Mesenteric fat pad (tissue), 1 donor: ENCODE measurements around the gene TTC28. TPM values are rescaled to one million over a fixed set of nuclear protein-coding genes. Genes with fewer than 3 reads are reported as not detected.

Source experiments
- DNase-seq: peaks from one replicate; pipeline ENCODE4 v3.0.0-alpha.2; 2020; ENCODE audit warnings: low spot score
- total RNA-seq: library from RNA; stranded (reverse); fragmentation: NEBNext Ultra II Directional; extraction: Animal tissue kit (Norgen Biotek cat#: 25700); gene quantifications from one replicate; pipeline ENCODE4 v1.2.1, GENCODE V29; 2021
- donor health status: DM: yes; HTN: yes; CAD: no.

Gene TTC28
- total RNA-seq, 1 donor from 2014 or later = 34.1 TPM

DNA sequence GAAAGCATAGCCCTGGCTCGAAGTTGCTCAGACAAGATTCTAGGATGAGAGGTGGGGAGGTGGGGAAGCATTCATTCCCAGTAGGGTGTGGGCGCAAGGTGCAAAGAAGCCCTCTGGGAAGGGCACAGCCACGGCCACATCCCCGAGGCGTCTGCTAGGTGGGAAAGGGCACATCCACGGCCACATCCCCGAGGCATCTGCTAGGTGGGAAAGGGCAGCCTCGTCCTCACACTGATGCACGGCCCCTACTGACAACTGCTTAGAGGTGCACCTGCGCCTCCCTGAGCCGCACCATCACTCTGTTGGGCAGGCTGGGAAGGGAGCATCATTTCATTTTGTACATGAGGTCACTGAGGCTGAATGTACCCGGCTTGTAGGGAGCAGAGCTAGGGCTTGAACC lies 666.0 kb downstream of the TTC28 start:
- no peak for DNase-seq

- no peak for DNase-seq
Observed at GRCh38 chr22:28012832-28013460, 666.7 kb downstream of the TTC28 start.

GRCh38 chr22:28009272-28009827 lies 670.3 kb downstream of the TTC28 start:
- peak; percentile 92 for DNase-seq

DNA sequence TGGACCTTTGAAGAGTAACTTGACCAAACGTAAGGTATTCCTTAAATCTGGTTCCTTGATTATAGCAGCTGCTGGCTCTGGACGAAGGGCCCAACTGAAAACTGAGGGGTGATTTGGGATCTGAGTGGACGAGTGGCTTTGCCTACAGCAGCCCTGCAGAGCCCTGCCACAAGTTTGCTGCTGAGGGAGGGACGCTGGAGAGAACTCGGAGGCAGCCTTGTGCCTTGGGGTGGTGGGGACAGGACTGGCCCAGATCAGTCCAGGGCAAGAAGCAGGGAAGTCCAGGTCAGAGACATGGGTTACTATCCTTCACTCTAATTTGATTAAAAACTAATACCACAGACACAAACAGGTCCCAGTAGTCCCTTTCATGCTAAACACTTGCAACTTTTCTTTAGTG lies 671.0 kb downstream of the TTC28 start:
- no peak for DNase-seq

- DNase-seq = no peak
Observed at GRCh38 chr22:28008056-28008455, 671.6 kb downstream of the TTC28 start.

DNA sequence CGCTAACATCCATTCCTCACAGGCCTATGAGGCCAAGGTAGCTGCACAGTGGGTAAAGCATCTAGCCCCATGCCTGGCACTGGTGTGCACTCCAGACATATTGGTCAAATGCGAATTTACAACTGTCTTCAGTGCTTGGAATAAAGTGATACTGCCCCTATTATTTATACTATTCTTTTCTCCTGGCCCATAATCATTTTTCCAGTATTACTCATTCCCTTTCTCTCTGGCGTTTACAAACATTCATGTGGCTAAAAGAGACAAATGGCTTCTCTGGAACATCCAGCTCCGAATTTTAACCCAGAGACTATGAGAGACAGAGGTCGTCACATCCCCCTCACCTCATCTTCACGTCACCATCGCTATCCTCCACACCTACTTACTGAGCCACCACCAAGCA lies 673.4 kb downstream of the TTC28 start:
- DNase-seq = no peak

GRCh38 chr22:28005513-28005912 lies 674.1 kb downstream of the TTC28 start:
- DNase-seq = no peak

GRCh38 chr22:28004021-28004420 lies 675.6 kb downstream of the TTC28 start:
- no peak for DNase-seq

GRCh38 chr22:28002863-28003565 lies 676.6 kb downstream of the TTC28 start:
- DNase-seq = no peak

DNA sequence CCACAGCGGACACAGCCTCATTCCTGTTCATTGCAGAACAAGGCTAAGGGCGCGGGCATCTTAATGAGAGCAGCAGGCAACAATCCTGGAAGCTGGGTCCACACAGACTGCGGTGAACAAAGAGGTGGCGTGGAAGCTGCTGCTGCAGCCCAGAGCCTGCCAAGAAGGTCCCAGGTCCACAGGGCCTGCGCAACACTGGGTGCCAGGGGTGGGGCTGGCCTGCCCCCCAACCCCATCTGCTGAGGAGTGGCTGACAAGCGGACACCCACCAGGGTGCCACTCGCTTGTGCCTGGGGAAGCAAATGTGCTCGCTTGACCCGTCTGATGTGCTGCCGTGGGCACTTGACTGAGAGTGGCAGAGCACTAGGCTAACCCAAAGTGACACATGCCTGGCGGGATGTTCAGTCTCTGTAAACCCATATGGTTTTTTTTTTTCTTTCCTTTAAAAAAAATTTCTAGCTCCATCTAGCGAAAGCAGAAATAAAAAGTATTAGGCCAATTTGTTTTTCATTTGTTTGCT lies 677.4 kb downstream of the TTC28 start:
- DNase-seq = no peak

- DNase-seq = no peak
Observed at GRCh38 chr22:28001171-28001835, 678.3 kb downstream of the TTC28 start.

DNA sequence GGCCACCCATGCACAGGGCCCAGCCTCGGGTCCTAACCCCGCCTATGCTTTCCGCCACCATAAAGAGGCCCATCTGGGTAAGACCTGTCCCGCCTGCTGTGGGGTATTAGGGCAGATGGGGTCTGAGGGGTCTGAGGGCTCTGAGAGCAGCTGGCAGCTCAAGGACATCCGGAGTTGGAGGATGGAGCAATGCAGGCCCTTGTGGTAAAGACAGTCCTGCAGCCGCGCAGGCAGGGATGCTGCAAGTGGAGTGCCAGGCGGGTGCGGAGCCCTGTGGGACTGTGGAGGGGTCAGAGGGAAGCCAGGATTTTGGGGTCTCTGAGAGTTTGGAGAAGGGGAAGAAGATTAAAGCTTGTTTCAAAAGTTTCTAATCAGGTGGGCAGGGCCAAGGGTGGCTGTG lies 679.3 kb downstream of the TTC28 start:
- DNase-seq = no peak

DNA sequence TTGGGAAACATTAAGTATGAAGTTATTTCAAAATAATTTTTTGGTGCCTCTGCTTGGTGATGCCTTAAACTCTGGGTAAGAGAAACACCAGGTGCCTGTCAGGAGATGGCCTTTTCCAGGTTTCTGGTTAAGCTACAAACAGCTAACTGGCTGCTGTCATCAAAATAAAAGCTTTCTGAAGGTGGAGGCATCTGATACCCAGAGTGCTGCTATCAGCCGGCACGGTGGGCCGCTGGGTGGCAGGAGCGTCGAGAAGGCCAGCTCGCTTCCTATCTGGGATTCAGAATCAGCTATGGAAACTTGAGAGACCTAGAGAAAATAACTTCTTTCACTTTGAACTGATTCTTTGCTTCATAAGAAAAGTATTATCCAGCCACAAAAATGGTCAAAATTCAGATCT lies 679.8 kb downstream of the TTC28 start:
- DNase-seq = no peak

DNA sequence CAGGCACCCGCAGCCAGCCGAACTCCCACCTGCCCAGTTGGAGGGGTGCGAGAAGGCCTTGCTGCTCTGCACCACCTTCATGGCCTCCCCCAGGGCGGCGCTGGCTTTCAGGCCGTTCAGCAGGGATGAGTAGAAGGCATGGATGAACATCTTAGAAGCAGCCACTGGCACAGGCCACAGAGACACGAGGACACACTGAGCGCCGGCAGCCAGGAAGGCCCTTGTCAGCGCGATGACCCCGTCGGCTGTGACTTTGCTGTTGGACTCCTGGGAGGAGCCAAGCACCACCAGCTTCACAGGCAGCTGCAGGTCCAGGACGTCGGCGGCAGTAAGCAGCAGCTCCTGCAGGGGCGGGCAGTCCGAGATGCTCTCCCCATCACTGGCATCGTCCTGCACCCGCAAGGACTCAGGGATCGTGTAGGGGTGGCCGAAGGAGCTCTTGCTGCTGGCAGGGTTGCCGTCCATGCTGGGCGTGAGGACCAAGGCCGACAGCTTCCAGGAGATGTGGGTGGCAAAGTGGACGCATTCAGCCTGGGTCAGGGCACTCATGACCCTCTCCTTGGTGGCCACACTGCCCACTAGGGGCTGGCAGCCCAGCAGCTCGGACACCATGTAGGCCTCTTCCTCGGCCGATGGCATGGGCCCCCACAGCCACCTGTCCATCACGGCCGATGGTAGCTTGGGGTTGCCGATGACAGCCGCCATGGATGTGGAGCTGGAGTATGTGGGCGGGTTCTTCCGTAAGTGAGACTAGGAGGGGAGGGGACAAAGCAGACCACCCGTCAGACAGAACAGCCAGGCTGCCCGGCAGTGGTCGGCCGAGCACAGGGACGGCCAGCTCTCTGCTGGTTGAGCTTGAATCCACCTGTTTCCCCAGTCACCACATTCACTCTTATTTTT lies 680.9 kb downstream of the TTC28 start:
- no peak for DNase-seq

DNA sequence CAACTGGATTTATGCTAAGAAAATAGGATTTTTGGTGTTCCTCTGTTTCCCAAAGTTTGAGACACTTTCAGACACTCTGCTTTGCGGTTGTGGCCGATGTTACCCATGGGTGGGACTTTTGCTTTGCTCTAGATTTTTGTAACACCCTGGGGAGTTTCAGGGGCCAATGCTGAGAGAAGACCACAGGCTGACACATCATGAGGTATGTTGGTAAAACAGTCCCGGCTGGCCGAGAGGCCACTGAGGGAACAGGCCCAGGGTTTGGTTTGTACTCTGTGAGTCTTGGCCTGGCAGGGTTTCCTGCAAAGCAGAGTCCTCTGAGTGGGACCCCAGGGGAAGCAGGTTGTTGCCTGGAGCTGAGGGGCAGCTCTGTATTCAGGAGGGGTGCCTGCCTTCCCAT lies 682.1 kb downstream of the TTC28 start:
- no peak for DNase-seq

GRCh38 chr22:27996981-27997380 lies 682.7 kb downstream of the TTC28 start:
- no peak for DNase-seq

- peak; percentile 47 for DNase-seq
Observed at GRCh38 chr22:27996529-27996925, 683.1 kb downstream of the TTC28 start.

DNA sequence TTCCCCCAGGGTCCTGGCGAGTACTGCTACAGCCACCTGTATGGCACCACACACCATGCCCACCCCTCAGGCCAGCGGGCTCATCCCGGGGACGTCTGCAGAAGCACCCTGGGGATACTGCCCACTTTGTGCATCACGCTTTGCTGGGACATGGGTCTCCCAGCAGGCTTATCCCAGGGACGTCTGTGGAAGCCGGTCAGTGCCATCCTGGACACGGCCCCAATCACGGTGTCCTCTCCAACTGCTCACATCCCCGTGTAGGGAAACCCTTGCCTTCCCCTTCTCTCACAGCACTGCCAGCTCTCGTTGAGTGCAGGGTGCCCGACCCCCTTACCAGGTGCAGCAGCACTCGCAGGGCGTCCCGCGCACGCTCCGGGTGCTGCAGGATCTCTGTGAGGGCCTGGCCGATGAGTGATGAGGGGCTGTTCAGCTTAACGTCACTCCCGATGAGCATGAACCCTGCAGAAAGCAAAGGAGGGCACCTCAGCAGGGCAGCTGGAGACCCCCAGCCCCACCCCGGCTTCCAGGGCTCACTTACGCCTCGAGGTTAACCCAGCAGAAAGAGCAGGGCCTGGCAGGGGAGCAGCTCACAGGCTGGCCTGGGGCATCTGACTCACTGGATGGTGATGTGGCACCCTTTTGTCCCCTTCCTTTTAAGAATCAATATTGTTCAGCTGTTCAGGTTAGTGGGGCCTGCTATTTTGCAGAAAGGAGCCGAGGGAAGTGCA lies 683.7 kb downstream of the TTC28 start:
- DNase-seq = peak; percentile 84

GRCh38 chr22:27994481-27995331 lies 684.9 kb downstream of the TTC28 start:
- DNase-seq = peak; percentile 73
